GM12878 (cell line): ENCODE results near the gene ZYX. TPM values are rescaled to one million over a fixed set of nuclear protein-coding genes. Genes with fewer than 3 reads are reported as not detected.

Experiments
- ATAC-seq: fragments of 200-7000 bp; cut with Tn5 transposase; 3 replicates; pipeline ENCODE4 v1.9.1; 2020; ENCODE audit warnings: mild to moderate bottlenecking, moderate library complexity
- BruUV-seq: library from RNA; stranded (reverse); fragments of 400-500 nt; replicated peaks from 2 replicates; lab custom pipeline; 2021; lab: Mats Ljungman, UMichigan
- CTCF ChIA-PET: fragments of 300-600 bp; sonication (Branson Sonifier 250); formaldehyde crosslinking; extraction: SDS; loops from one replicate; lab custom pipeline; 2021; ENCODE audit warnings: inconsistent platforms; lab: Yijun Ruan, JAX
- POLR2A ChIA-PET: fragments of 350-600 bp; formaldehyde crosslinking; extraction: SDS; loops from one replicate; lab custom pipeline; 2021; ENCODE audit warnings: inconsistent platforms; lab: Charles Lee
- RAD21 ChIA-PET: fragments of 300-600 bp; sonication (Branson Sonifier 250); formaldehyde crosslinking; loops from one replicate; lab custom pipeline; 2023; ENCODE audit warnings: antibody characterized with exemption; ENCODE audit not compliant: unreplicated experiment; lab: Charles Lee
- SMC1A ChIA-PET: fragments of 300-600 bp; sonication (Branson Sonifier 250); formaldehyde crosslinking; loops from one replicate; lab custom pipeline; 2023; ENCODE audit not compliant: unreplicated experiment, uncharacterized antibody; lab: Charles Lee
- DNase-seq: peaks from one replicate; pipeline ENCODE4 v3.0.0-alpha.2; 2011; ENCODE audit warnings: low read depth, low spot score
- FAIRE-seq: peaks from 3 replicates; lab custom pipeline; 2011; peaks lifted over from hg19 to GRCh38; lab: Jason Lieb, UNC
- H2AFZ ChIP-seq: 2 replicates; pipeline ENCODE4 v1.6.0; 2011; ENCODE audit warnings: low read depth, low read length, control low read depth; ENCODE audit not compliant: control insufficient read depth
- H3K27ac ChIP-seq: 2 replicates; pipeline ENCODE4 v1.5.1; 2011; ENCODE audit warnings: control low read depth; ENCODE audit not compliant: control insufficient read depth, insufficient read depth
- H3K27me3 ChIP-seq, 2 experiments: replicated peaks in 1 of 2; 2 replicates each; pipeline versions ENCODE4 v1.6.0 to v1.6.1; 2011; ENCODE audit warnings: low read length in 1 of 2; ENCODE audit not compliant: control insufficient read depth in 2 of 2, insufficient read depth in 2 of 2
- H3K36me3 ChIP-seq, 2 experiments: 2 replicates each; pipeline ENCODE4 v1.5.1; 2011; ENCODE audit warnings: low read length in 1 of 2; ENCODE audit not compliant: control insufficient read depth in 2 of 2, insufficient read depth in 2 of 2
- H3K4me1 ChIP-seq: 2 replicates; pipeline ENCODE4 v1.6.1; 2011; ENCODE audit warnings: mild to moderate bottlenecking, low read length, moderate library complexity, mixed read lengths; ENCODE audit not compliant: control insufficient read depth, insufficient read depth
- H3K4me2 ChIP-seq: 2 replicates; pipeline ENCODE4 v1.6.0; 2011; ENCODE audit warnings: control low read depth; ENCODE audit not compliant: control insufficient read depth, insufficient read depth
- H3K4me3 ChIP-seq: fragments of 200-600 bp; sonication (generic); 2 replicates; pipeline ENCODE4 v1.5.1; 2016
- H3K79me2 ChIP-seq: 2 replicates; pipeline ENCODE4 v1.6.0; 2011; ENCODE audit warnings: low read length; ENCODE audit not compliant: control insufficient read depth, insufficient read depth
- H3K9ac ChIP-seq: 2 replicates; pipeline ENCODE4 v1.8.0; 2011; ENCODE audit warnings: low read length, control low read depth, mixed read lengths; ENCODE audit not compliant: control insufficient read depth, insufficient read depth
- H3K9me3 ChIP-seq: replicated peaks from 3 replicates; pipeline ENCODE4 v1.5.1; 2011; ENCODE audit warnings: mild to moderate bottlenecking, low read length; ENCODE audit not compliant: control insufficient read depth, insufficient read depth
- H4K20me1 ChIP-seq: 2 replicates; pipeline ENCODE4 v1.6.0; 2011; ENCODE audit not compliant: control insufficient read depth, insufficient read depth
- BACH1 ChIP-seq: fragments of 450-650 bp; IDR thresholded peaks from 2 replicates; pipeline ENCODE4 v1.6.1; 2017; ENCODE audit warnings: mild to moderate bottlenecking, borderline replicate concordance
- BMI1 ChIP-seq: fragments of 450-650 bp; IDR thresholded peaks from 2 replicates; pipeline ENCODE4 v1.6.1; 2016; ENCODE audit warnings: mild to moderate bottlenecking, moderate library complexity, borderline replicate concordance
- CHD1 ChIP-seq: IDR thresholded peaks from 2 replicates; pipeline ENCODE4 v1.6.1; 2012; ENCODE audit warnings: low read depth, low read length, improper control_type of control experiment
- ESRRA ChIP-seq: IDR thresholded peaks from 2 replicates; pipeline ENCODE4 v1.6.1; 2012; ENCODE audit warnings: mild to moderate bottlenecking, low read length, improper control_type of control experiment
- GABPA ChIP-seq: IDR thresholded peaks from 2 replicates; pipeline ENCODE4 v1.6.1; 2014; ENCODE audit warnings: antibody characterized with exemption, low read depth, mild to moderate bottlenecking, inconsistent platforms
- JUNB ChIP-seq: IDR thresholded peaks from 2 replicates; pipeline ENCODE4 v1.6.1; 2016; ENCODE audit warnings: antibody characterized with exemption, mild to moderate bottlenecking
- MEF2A ChIP-seq: IDR thresholded peaks from 2 replicates; pipeline ENCODE4 v1.6.1; 2011; ENCODE audit warnings: low read depth, mild to moderate bottlenecking, low read length, moderate library complexity; ENCODE audit not compliant: insufficient read depth
- MXI1 ChIP-seq: fragments of 150-350 bp; IDR thresholded peaks from 2 replicates; pipeline ENCODE4 v1.6.1; 2011; ENCODE audit warnings: low read depth, mild to moderate bottlenecking, inconsistent platforms, low read length, improper control_type of control experiment
- NFIC ChIP-seq: IDR thresholded peaks from 2 replicates; pipeline ENCODE4 v1.6.1; 2012; ENCODE audit warnings: low read depth, mild to moderate bottlenecking, inconsistent platforms, low read length, moderate library complexity
- NFYB ChIP-seq: IDR thresholded peaks from 2 replicates; pipeline ENCODE4 v1.6.1; 2011; ENCODE audit warnings: low read depth, mild to moderate bottlenecking, low read length, improper control_type of control experiment, moderate library complexity; ENCODE audit not compliant: insufficient read depth
- NKRF ChIP-seq: fragments of 450-650 bp; conservative IDR thresholded peaks from 2 replicates; pipeline ENCODE4 v1.6.1; 2017; ENCODE audit warnings: mild to moderate bottlenecking, moderate library complexity
- NR2C2 ChIP-seq: IDR thresholded peaks from 2 replicates; pipeline ENCODE4 v1.6.1; 2011; ENCODE audit warnings: borderline replicate concordance, low read depth; ENCODE audit not compliant: control insufficient read depth, insufficient read length
- NRF1 ChIP-seq: conservative IDR thresholded peaks from 2 replicates; pipeline ENCODE4 v1.6.1; 2011; ENCODE audit warnings: mild to moderate bottlenecking, low read depth, low read length, improper control_type of control experiment
- PAX5 ChIP-seq: IDR thresholded peaks from 2 replicates; pipeline ENCODE4 v1.6.1; 2011; ENCODE audit warnings: low read depth, low read length, borderline replicate concordance
- PAX8 ChIP-seq: fragments of 450-650 bp; IDR thresholded peaks from 2 replicates; pipeline ENCODE4 v1.6.1; 2017; ENCODE audit warnings: mild to moderate bottlenecking, moderate library complexity
- PKNOX1 ChIP-seq: fragments of 450-650 bp; IDR thresholded peaks from 2 replicates; pipeline ENCODE4 v1.6.1; 2016; ENCODE audit warnings: mild to moderate bottlenecking
- PML ChIP-seq: IDR thresholded peaks from 2 replicates; pipeline ENCODE4 v1.6.1; 2012; ENCODE audit warnings: low read length, inconsistent platforms
- RUNX3 ChIP-seq: IDR thresholded peaks from 2 replicates; pipeline ENCODE4 v1.6.1; 2012; ENCODE audit warnings: low read length, inconsistent platforms
- SMC3 ChIP-seq: IDR thresholded peaks from 2 replicates; pipeline ENCODE4 v1.6.1; 2011; ENCODE audit warnings: low read length, improper control_type of control experiment, borderline replicate concordance
- TAF1 ChIP-seq: IDR thresholded peaks from 2 replicates; pipeline ENCODE4 v1.6.1; 2011; ENCODE audit warnings: mild to moderate bottlenecking, low read depth, low read length, borderline replicate concordance
- YBX1 ChIP-seq: fragments of 450-650 bp; IDR thresholded peaks from 2 replicates; pipeline ENCODE4 v1.6.1; 2016; ENCODE audit warnings: antibody characterized with exemption
- ZNF24 ChIP-seq: fragments of 450-650 bp; IDR thresholded peaks from 2 replicates; pipeline ENCODE4 v1.6.1; 2017; ENCODE audit warnings: antibody characterized with exemption, mild to moderate bottlenecking
- WGBS: methylation state at CpG from one replicate; pipeline ENCODE4 v1.1.6; 2016; ENCODE audit warnings: low lambda C conversion rate; ENCODE audit not compliant: insufficient replicate concordance, insufficient coverage; ENCODE audit errors: missing lambda C conversion rate; 5-methylcytosine and 5-hydroxymethylcytosine counted together
- in situ Hi-C: fragments of 300-500 bp; cut with MboI; formaldehyde crosslinking; loops from 9 replicates; pipeline ENCODE4 v1.14.3; 2018; ENCODE audit warnings: mixed read lengths
- intact Hi-C: fragments of 100-400 bp; cut with micrococcal nuclease; formaldehyde crosslinking; loops from one replicate; pipeline ENCODE4 v1.14.2; 2022; ENCODE audit not compliant: unreplicated experiment
- polyA plus RNA-seq, 11 experiments: library from polyadenylated mRNA; depleted of rRNA in 4 of 11; unstranded in 6 of 11; stranded (reverse) in 5 of 11; fragments of >200 nt; fragmentation: Nextera tagmentation in 4 of 11; fragmentation: Illumina TruSeq in 1 of 11; extraction: Ambion mirVana in 4 of 11; extraction: Trizol in 1 of 11; gene quantifications; 1 replicate in 1 of 11; 2 replicates in 10 of 11; pipeline versions ENCODE4 v1.2.1 to v1.2.3, GENCODE V29; 2011 to 2016; ENCODE audit warnings: inconsistent platforms in 2 of 11, missing spikeins in 2 of 11, low read depth in 1 of 11
- total RNA-seq, 4 experiments: library from RNA; depleted of rRNA in 3 of 4; stranded (reverse); fragments of >200 nt in 3 of 4; fragmentation: Illumina TruSeq in 1 of 4; extraction: Trizol in 1 of 4; gene quantifications; 2 replicates each; pipeline versions ENCODE4 v1.2.1 to v1.2.3, GENCODE V29; 2013 to 2021

Gene ZYX
- total and polyA plus RNA-seq, 10 of the 15 experiments (the other 5 are each of a cell fraction or from before 2014, with no cell fraction given) = 2.1 to 100 (median 27.6) TPM

- TF ChIP-seq NKRF (no peak), CHD1 (no peak), PKNOX1 (no peak), NRF1 (no peak), MXI1 (no peak), JUNB (no peak), NFYB (no peak), MEF2A (no peak), BACH1 (no peak)
- TF ChIP-seq, all 136 proteins: peak for 0
Observed at GRCh38 chr7:143398616-143399015, 17.5 kb downstream of the ZYX start (continued).

GRCh38 chr7:143399151-143399550 lies 18.0 kb downstream of the ZYX start:
- intact Hi-C loops = no loop called here
- ATAC-seq (no peak), FAIRE-seq (no peak), DNase-seq (no peak)
- SMC1A ChIA-PET = no interaction called here
- Histone ChIP-seq H3K4me2 (no peak overlapping the region), H3K79me2 (no peaks in the 10 kb centered on the region), H3K4me3 (no peak overlapping the region), H2AFZ (no peak overlapping the region), H3K36me3 (no peaks in the 10 kb centered on the region), H3K27ac (no peak overlapping the region), H3K4me1 (no peaks in the 10 kb centered on the region), H3K9ac (no peak overlapping the region), H4K20me1 (no peaks in the 10 kb centered on the region), H3K9me3 (no peaks in the 10 kb centered on the region), H3K27me3 (no peaks in the 10 kb centered on the region)
- BruUV-seq = no TSS peak
- RAD21 ChIA-PET = no interaction called here
- in situ Hi-C loops = no loop called here
- WGBS = 64% methylated on average over 8 of the region's 8 CpGs
- POLR2A ChIA-PET = no interaction called here
- CTCF ChIA-PET = interaction anchor here (0.8 kb wide), 1 partner anchor 17 kb away, joined by 3 read pairs; no protein-coding TSS in a partner anchor
- no peak for TF ChIP-seq PAX8
- TF ChIP-seq SMC3 = no peak
- no peak for TF ChIP-seq PML
- no peak for TF ChIP-seq PAX5
- no peak for TF ChIP-seq NFIC
- no peak for TF ChIP-seq RUNX3
- TF ChIP-seq GABPA = no peak
- TF ChIP-seq TAF1 = no peak
- TF ChIP-seq YBX1 = no peak
- no peak for TF ChIP-seq BMI1
- no peak for TF ChIP-seq ZNF24
- no peak for TF ChIP-seq NKRF
- no peak for TF ChIP-seq ESRRA
- no peak for TF ChIP-seq NR2C2
